ENCODE data around the gene TMEM200C. TPM values are rescaled to one million over a fixed set of nuclear protein-coding genes. Genes with fewer than 3 reads are reported as not detected.

The TMEM200C gene
- total and polyA plus RNA-seq, 2 donors (not counting 3 experiments of a cell fraction or from before 2014, with no cell fraction given), result 0.07 TPM; not detected in 1

- H3K36me3 ChIP-seq (ENCODE audit: control insufficient read depth in 2 of 2, extremely low read depth in 1 of 2, insufficient read depth in 2 of 2, low read length in 2 of 2), result no peaks in the 10 kb centered on the region
- no peaks in the 10 kb centered on the region for H3K4me1 ChIP-seq (ENCODE audit: control insufficient read depth, extremely low read depth, insufficient read depth, low read length)
- POLR2A ChIA-PET, result no interaction called here
- TF ChIP-seq CTCF (IDR thresholded peaks at IDR 0.05; ENCODE audit: extremely low read depth in 1 of 2, insufficient read depth in 1 of 2, low read depth in 1 of 2, low read length in 2 of 2) (peak; percentile 73 to 77), EZH2 (IDR thresholded peaks at IDR 0.05; ENCODE audit: borderline replicate concordance, low read depth, low read length, severe bottlenecking) (no peak)
- no peaks in the 10 kb centered on the region for H3K9me1 ChIP-seq (replicated peaks; ENCODE audit: control insufficient read depth, extremely low read depth, insufficient read depth, low read length)
- no peak overlapping the region for H3K4me2 ChIP-seq (ENCODE audit: insufficient read depth, low read length)
- H3K4me3 ChIP-seq (replicated peaks in 1 of 3; ENCODE audit: insufficient read depth in 1 of 3, low read depth in 1 of 3, low read length in 3 of 3), result no peak overlapping the region
- CTCF ChIA-PET, result interaction anchor here (0.6 to 3.0 kb wide), 27 partner anchors 11 to 1309 kb away, joined by 3 to 65 read pairs (median 4); no protein-coding TSS in a partner anchor
- no peak overlapping the region for H3K9ac ChIP-seq (replicated peaks; ENCODE audit: extremely low read depth, insufficient read depth, low read length)
- FAIRE-seq (peak; percentile 82), DNase-seq (ENCODE audit: low read depth, low spot score) (peak; percentile 84)
- no peaks in the 10 kb centered on the region for H3K79me2 ChIP-seq (ENCODE audit: control insufficient read depth, insufficient read depth, low read length)
- no peak overlapping the region for H3K27ac ChIP-seq (ENCODE audit: insufficient read depth, low read depth, low read length)
- no TSS peak for BruUV-seq (replicated peaks)
- H3K27me3 ChIP-seq (ENCODE audit: control insufficient read depth in 2 of 2, insufficient read depth in 2 of 2, low read length in 2 of 2), result no peaks in the 10 kb centered on the region
- dilution Hi-C loops (cut with MboI; ENCODE audit: extremely low pct_ligation_motif_present, low sequenced_read_pairs) (no loop called here), intact Hi-C loops (cut with micrococcal nuclease) (loop anchor here (1.0 kb wide), 4 partner anchors 22 to 1154 kb away; no protein-coding TSS in a partner anchor)
- no peaks in the 10 kb centered on the region for H4K20me1 ChIP-seq (replicated peaks; ENCODE audit: control insufficient read depth, extremely low read depth, insufficient read depth, low read length)
- no peaks in the 10 kb centered on the region for H3K9me3 ChIP-seq (replicated peaks; ENCODE audit: control insufficient read depth, insufficient read depth, low read length)
- no peak overlapping the region for H2AFZ ChIP-seq (ENCODE audit: low read depth, low read length)
Measured at GRCh38 chr18:5868218-5868854, 27.0 kb downstream of the TMEM200C start.

- H3K4me3 ChIP-seq (replicated peaks in 1 of 3; ENCODE audit: insufficient read depth in 1 of 3, low read depth in 1 of 3, low read length in 3 of 3), result no peak overlapping the region
- no peak overlapping the region for H3K27ac ChIP-seq (ENCODE audit: insufficient read depth, low read depth, low read length)
- FAIRE-seq (no peak), DNase-seq (ENCODE audit: low read depth, low spot score) (no peak)
- H3K36me3 ChIP-seq (ENCODE audit: control insufficient read depth in 2 of 2, extremely low read depth in 1 of 2, insufficient read depth in 2 of 2, low read length in 2 of 2), result no peaks in the 10 kb centered on the region
- no peaks in the 10 kb centered on the region for H4K20me1 ChIP-seq (replicated peaks; ENCODE audit: control insufficient read depth, extremely low read depth, insufficient read depth, low read length)
- ChIA-PET CTCF (interaction anchor here (1.8 kb wide), 1 partner anchor 658 kb away, joined by 3 read pairs; no protein-coding TSS in a partner anchor), POLR2A (no interaction called here)
- no peaks in the 10 kb centered on the region for H3K4me1 ChIP-seq (ENCODE audit: control insufficient read depth, extremely low read depth, insufficient read depth, low read length)
- intact Hi-C loops (cut with micrococcal nuclease), result no loop called here
- no peak overlapping the region for H2AFZ ChIP-seq (ENCODE audit: low read depth, low read length)
- H3K9me1 ChIP-seq (replicated peaks; ENCODE audit: control insufficient read depth, extremely low read depth, insufficient read depth, low read length), result no peaks in the 10 kb centered on the region
- H3K9ac ChIP-seq (replicated peaks; ENCODE audit: extremely low read depth, insufficient read depth, low read length), result no peak overlapping the region
- H3K4me2 ChIP-seq (ENCODE audit: insufficient read depth, low read length), result no peak overlapping the region
- BruUV-seq (replicated peaks), result no TSS peak
- no peaks in the 10 kb centered on the region for H3K79me2 ChIP-seq (ENCODE audit: control insufficient read depth, insufficient read depth, low read length)
- no peaks in the 10 kb centered on the region for H3K27me3 ChIP-seq (ENCODE audit: control insufficient read depth in 2 of 2, insufficient read depth in 2 of 2, low read length in 2 of 2)
- dilution Hi-C loops (cut with MboI; ENCODE audit: extremely low pct_ligation_motif_present, low sequenced_read_pairs), result no loop called here
- no peak for TF ChIP-seq POLR2AphosphoS5 (IDR thresholded peaks at IDR 0.05; ENCODE audit: insufficient read depth, low read depth, low read length)
- no peak for TF ChIP-seq POLR2A (IDR thresholded peaks at IDR 0.05; ENCODE audit: low read depth, low read length)
- TF ChIP-seq FOS (IDR thresholded peaks at IDR 0.05; ENCODE audit: borderline replicate concordance, insufficient read depth, low read length), result no peak
- TF ChIP-seq CTCF (IDR thresholded peaks at IDR 0.05; ENCODE audit: extremely low read depth in 1 of 2, insufficient read depth in 1 of 2, low read depth in 1 of 2, low read length in 2 of 2), result no peak
- no peak for TF ChIP-seq EZH2 (IDR thresholded peaks at IDR 0.05; ENCODE audit: borderline replicate concordance, low read depth, low read length, severe bottlenecking)
- TF ChIP-seq MYC (IDR thresholded peaks at IDR 0.05; ENCODE audit: low read depth, low read length), result no peak
- no peak for TF ChIP-seq MAX (IDR thresholded peaks at IDR 0.05; ENCODE audit: insufficient read depth, insufficient read length)
- H3K9me3 ChIP-seq (replicated peaks; ENCODE audit: control insufficient read depth, insufficient read depth, low read length), result no peaks in the 10 kb centered on the region
Measured at GRCh38 chr18:5865521-5865920, 29.8 kb downstream of the TMEM200C start.
